GM12878 (cell line): Measurements from ENCODE around the gene RO60. TPM values are rescaled to one million over a fixed set of nuclear protein-coding genes. Genes with fewer than 3 reads are reported as not detected.

ENCODE experiments used
- BHLHE40 ChIP-seq, 2 experiments: fragments of 450-650 bp in 1 of 2; IDR thresholded peaks; 2 replicates each; pipeline ENCODE4 v1.6.1; 2011 to 2017; ENCODE audit warnings: low read depth in 2 of 2, borderline replicate concordance in 1 of 2, improper control_type of control experiment in 1 of 2, low read length in 1 of 2, mild to moderate bottlenecking in 1 of 2
- CBX5 ChIP-seq: sonication (generic); IDR thresholded peaks from 2 replicates; pipeline ENCODE4 v1.6.1; 2016; ENCODE audit warnings: low read depth, moderate library complexity, mild to moderate bottlenecking, inconsistent platforms
- CREB1 ChIP-seq: IDR thresholded peaks from 2 replicates; pipeline ENCODE4 v1.6.1; 2012; ENCODE audit warnings: low read depth, mild to moderate bottlenecking, inconsistent platforms
- DPF2 ChIP-seq: fragments of 450-650 bp; IDR thresholded peaks from 2 replicates; pipeline ENCODE4 v1.6.1; 2017; ENCODE audit warnings: mild to moderate bottlenecking
- E2F8 ChIP-seq: fragments of 450-650 bp; IDR thresholded peaks from 2 replicates; pipeline ENCODE4 v1.6.1; 2018; ENCODE audit warnings: mild to moderate bottlenecking, low read depth, moderate library complexity; ENCODE audit not compliant: partially characterized antibody
- EGR1 ChIP-seq, 2 experiments: IDR thresholded peaks; 1 replicate in 1 of 2; 2 replicates in 1 of 2; pipeline ENCODE4 v1.6.1; 2011 to 2012; ENCODE audit warnings: low read depth in 2 of 2, low read length in 2 of 2, borderline replicate concordance in 1 of 2, mild to moderate bottlenecking in 1 of 2, moderate library complexity in 1 of 2
- GABPA ChIP-seq: IDR thresholded peaks from 2 replicates; pipeline ENCODE4 v1.6.1; 2014; ENCODE audit warnings: antibody characterized with exemption, low read depth, mild to moderate bottlenecking, inconsistent platforms
- GATAD2B ChIP-seq: fragments of 450-650 bp; conservative IDR thresholded peaks from 2 replicates; pipeline ENCODE4 v1.6.1; 2017; ENCODE audit warnings: low read depth, mild to moderate bottlenecking, moderate library complexity
- HCFC1 ChIP-seq: fragments of 150-350 bp; IDR thresholded peaks from 2 replicates; pipeline ENCODE4 v1.6.1; 2014; ENCODE audit warnings: low read length
- HDAC2 ChIP-seq: fragments of 200-600 bp; sonication (generic); IDR thresholded peaks from 2 replicates; pipeline ENCODE4 v1.6.1; 2017
- HSF1 ChIP-seq: fragments of 150-350 bp; IDR thresholded peaks from 2 replicates; pipeline ENCODE4 v1.6.1; 2014; ENCODE audit warnings: mild to moderate bottlenecking, low read depth, low read length
- IKZF1 ChIP-seq: fragments of 450-650 bp; conservative IDR thresholded peaks from 2 replicates; pipeline ENCODE4 v1.6.1; 2017; ENCODE audit warnings: antibody characterized with exemption, mild to moderate bottlenecking
- KAT2A ChIP-seq: conservative IDR thresholded peaks from 2 replicates; pipeline ENCODE4 v1.6.1; 2011; ENCODE audit warnings: low read depth, low read length; ENCODE audit not compliant: control insufficient read depth
- NR2F1 ChIP-seq: fragments of 450-650 bp; conservative IDR thresholded peaks from 2 replicates; pipeline ENCODE4 v1.6.1; 2017; ENCODE audit warnings: mild to moderate bottlenecking
- PML ChIP-seq: IDR thresholded peaks from 2 replicates; pipeline ENCODE4 v1.6.1; 2012; ENCODE audit warnings: low read length, inconsistent platforms
- RAD21 ChIP-seq: IDR thresholded peaks from 2 replicates; pipeline ENCODE4 v1.6.1; 2011; ENCODE audit warnings: mild to moderate bottlenecking, low read depth, low read length, moderate library complexity; ENCODE audit not compliant: insufficient read depth
- RB1 ChIP-seq: fragments of 450-650 bp; formaldehyde crosslinking; IDR thresholded peaks from 2 replicates; pipeline ENCODE4 v1.6.1; 2017; ENCODE audit warnings: mild to moderate bottlenecking, borderline replicate concordance
- SIN3A ChIP-seq: IDR thresholded peaks from 2 replicates; pipeline ENCODE4 v1.6.1; 2012; ENCODE audit warnings: low read depth, low read length, improper control_type of control experiment
- SPI1 ChIP-seq: IDR thresholded peaks from 2 replicates; pipeline ENCODE4 v1.6.1; 2011; ENCODE audit warnings: low read depth, mild to moderate bottlenecking, low read length, moderate library complexity, borderline replicate concordance; ENCODE audit not compliant: insufficient read depth
- polyA plus RNA-seq, 11 experiments: library from polyadenylated mRNA; depleted of rRNA in 4 of 11; unstranded in 6 of 11; stranded (reverse) in 5 of 11; fragments of >200 nt; fragmentation: Nextera tagmentation in 4 of 11; fragmentation: Illumina TruSeq in 1 of 11; extraction: Ambion mirVana in 4 of 11; extraction: Trizol in 1 of 11; gene quantifications; 1 replicate in 1 of 11; 2 replicates in 10 of 11; pipeline versions ENCODE4 v1.2.1 to v1.2.3, GENCODE V29; 2011 to 2016; ENCODE audit warnings: inconsistent platforms in 2 of 11, missing spikeins in 2 of 11, low read depth in 1 of 11
- total RNA-seq, 4 experiments: library from RNA; depleted of rRNA in 3 of 4; stranded (reverse); fragments of >200 nt in 3 of 4; fragmentation: Illumina TruSeq in 1 of 4; extraction: Trizol in 1 of 4; gene quantifications; 2 replicates each; pipeline versions ENCODE4 v1.2.1 to v1.2.3, GENCODE V29; 2013 to 2021
- TF ChIP-seq, protein P1 (sequence below): IDR thresholded peaks from 2 replicates; pipeline ENCODE4 v1.6.1; 2012; ENCODE audit warnings: low read depth, low read length, improper control_type of control experiment
- TF ChIP-seq, protein P2 (sequence below): fragments of 450-650 bp; conservative IDR thresholded peaks from 2 replicates; pipeline ENCODE4 v1.6.1; 2017; ENCODE audit warnings: mild to moderate bottlenecking, moderate library complexity

The RO60 gene
- total and polyA plus RNA-seq, 10 of the 15 experiments (the other 5 are each of a cell fraction or from before 2014, with no cell fraction given), result 21.1 to 143 (median 83.1) TPM

GRCh38 chr1:193104907-193105820 lies 45.8 kb downstream of the RO60 start, which contains the start of gene GLRX2 (continued):
- TF ChIP-seq CBX5, result 0 out of 2 replicates have a peak, but pooled peaks have one; percentile 50
- 0 out of 2 replicates have a peak, but pooled peaks have one; percentile 28 for TF ChIP-seq CREB1
- peak; percentile 73 for TF ChIP-seq DPF2
- TF ChIP-seq GATAD2B, result peak; percentile 90
- 0 out of 2 replicates have a peak, but pooled peaks have one; percentile 50 for TF ChIP-seq RB1
- TF ChIP-seq HSF1, result no peak
- TF ChIP-seq HCFC1, result 0 out of 2 replicates have a peak, but pooled peaks have one; percentile 22
- TF ChIP-seq PML, result peak; percentile 48; the same call in 1 of the 2 replicates
- TF ChIP-seq SIN3A, result peak; percentile 70; the same call in 1 of the 2 replicates
- TF ChIP-seq, protein P1, sequence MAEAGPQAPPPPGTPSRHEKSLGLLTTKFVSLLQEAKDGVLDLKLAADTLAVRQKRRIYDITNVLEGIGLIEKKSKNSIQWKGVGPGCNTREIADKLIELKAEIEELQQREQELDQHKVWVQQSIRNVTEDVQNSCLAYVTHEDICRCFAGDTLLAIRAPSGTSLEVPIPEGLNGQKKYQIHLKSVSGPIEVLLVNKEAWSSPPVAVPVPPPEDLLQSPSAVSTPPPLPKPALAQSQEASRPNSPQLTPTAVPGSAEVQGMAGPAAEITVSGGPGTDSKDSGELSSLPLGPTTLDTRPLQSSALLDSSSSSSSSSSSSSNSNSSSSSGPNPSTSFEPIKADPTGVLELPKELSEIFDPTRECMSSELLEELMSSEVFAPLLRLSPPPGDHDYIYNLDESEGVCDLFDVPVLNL, result no peak
- peak in 1 of 2 experiments; percentile 61; a peak in 1 of 3 replicates for TF ChIP-seq EGR1 (IDR thresholded peaks at IDR 0.05; ENCODE audit: borderline replicate concordance in 1 of 2, low read depth in 2 of 2, low read length in 2 of 2)
- peak; percentile 91 for TF ChIP-seq NR2F1
- TF ChIP-seq BHLHE40 (IDR thresholded peaks at IDR 0.05; ENCODE audit: borderline replicate concordance in 1 of 2, low read depth in 2 of 2, low read length in 1 of 2), result peak in 1 of 2 experiments; percentile 50; a peak in 2 of 4 replicates
- TF ChIP-seq KAT2A, result no peak
- no peak for TF ChIP-seq GABPA
- TF ChIP-seq, protein P2, sequence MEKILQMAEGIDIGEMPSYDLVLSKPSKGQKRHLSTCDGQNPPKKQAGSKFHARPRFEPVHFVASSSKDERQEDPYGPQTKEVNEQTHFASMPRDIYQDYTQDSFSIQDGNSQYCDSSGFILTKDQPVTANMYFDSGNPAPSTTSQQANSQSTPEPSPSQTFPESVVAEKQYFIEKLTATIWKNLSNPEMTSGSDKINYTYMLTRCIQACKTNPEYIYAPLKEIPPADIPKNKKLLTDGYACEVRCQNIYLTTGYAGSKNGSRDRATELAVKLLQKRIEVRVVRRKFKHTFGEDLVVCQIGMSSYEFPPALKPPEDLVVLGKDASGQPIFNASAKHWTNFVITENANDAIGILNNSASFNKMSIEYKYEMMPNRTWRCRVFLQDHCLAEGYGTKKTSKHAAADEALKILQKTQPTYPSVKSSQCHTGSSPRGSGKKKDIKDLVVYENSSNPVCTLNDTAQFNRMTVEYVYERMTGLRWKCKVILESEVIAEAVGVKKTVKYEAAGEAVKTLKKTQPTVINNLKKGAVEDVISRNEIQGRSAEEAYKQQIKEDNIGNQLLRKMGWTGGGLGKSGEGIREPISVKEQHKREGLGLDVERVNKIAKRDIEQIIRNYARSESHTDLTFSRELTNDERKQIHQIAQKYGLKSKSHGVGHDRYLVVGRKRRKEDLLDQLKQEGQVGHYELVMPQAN, result peak; percentile 90
- TF ChIP-seq RAD21, result peak; percentile 32; the same call in 1 of the 2 replicates
- TF ChIP-seq IKZF1, result peak; percentile 82
- TF ChIP-seq E2F8, result no peak
- TF ChIP-seq SPI1, result no peak
- no peak for TF ChIP-seq HDAC2
